ENCODE data around the gene DDX39A.
"Not testable (repeated sequence)": the region's sequence is repeated elsewhere in the genome, so short reads cannot be mapped to it uniquely, and the experiment has no call there.

Gene DDX39A
- total RNA-seq: 129 to 483 (median 307) reads per million in 9 experiments

DNA sequence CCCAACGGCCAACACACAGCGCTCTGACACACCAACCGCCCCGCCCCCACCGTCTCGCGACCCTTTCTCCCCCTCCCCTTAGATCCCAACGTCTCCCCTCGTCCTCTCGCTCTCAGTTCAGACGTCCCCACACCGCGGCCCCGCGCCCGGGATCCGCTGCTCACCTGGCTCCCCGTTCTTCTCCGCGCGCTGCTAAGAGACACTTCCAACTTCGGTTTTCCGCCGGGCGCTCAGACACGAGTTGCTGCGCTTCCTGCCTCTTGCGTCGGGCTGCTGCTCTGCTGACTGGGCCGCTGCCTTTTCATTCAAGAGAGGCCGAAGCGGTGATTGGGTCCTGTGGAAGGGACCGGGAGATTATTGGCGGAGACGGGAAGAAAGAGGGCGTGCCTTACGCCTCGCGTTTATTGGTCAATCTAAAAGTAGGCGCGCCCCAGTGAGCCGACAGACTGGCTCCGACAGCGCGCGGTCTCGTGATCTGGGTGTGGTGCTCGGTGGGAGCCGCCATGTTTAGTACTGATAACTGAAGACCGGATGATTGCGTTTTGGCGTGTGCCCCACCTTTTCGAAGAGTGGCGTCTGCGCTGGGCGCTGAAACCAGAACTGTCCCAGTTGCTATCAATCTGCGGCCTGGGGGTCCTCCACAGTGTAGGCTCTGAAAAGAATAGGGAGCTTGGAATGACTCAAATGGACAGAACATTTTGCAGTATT, at the start of gene DDX39A:
DDX39A (minus strand) TSS at position 236 of the 708 bp plus-strand sequence. CDS start 6,121 bp downstream, outside the sequence.
- Mint-ChIP-seq H3K36me3 (ENCODE audit: insufficient read depth) (peaks cover 58% of the 10 kb centered on the region), H3K4me1 (ENCODE audit: low read depth in 2 of 2) (peaks cover 27 to 28% of the 10 kb centered on the region in 2 donors), H3K4me3 (peak within 1 kb of the TSS; percentile 88 to 95), H3K9me3 (no peaks in the 10 kb centered on the region), H3K27me3 (no peaks in the 10 kb centered on the region), H3K27ac (peak within 1 kb of the TSS; percentile 95 to 99)
- DNase-seq (peak; percentile 94 to 95 (median 95)), ATAC-seq (replicated peaks) (peak; percentile 74)

DNA sequence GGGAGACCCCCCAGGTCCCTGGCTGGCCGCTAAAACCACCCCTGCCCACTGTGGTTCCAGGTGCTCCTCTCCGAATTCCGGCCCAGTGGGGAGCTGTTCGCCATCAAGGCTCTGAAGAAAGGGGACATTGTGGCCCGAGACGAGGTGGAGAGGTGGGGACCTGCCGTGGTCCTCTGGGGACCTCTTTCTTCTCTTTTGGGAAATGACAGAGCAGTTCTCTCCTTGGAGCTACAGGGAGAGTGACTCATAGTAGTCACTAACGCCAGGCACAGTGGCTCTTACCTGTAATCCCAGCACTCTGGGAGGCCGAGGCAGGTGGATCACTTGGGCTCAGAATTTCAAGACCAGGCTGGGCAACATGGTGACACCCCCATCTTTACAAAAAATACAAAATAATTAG, 48.7 kb upstream of the DDX39A start:
- DNase-seq (no peak), ATAC-seq (replicated peaks) (no peak)
- peak overlapping the region in 1 of 2 donors; percentile 53 for H3K27ac Mint-ChIP-seq
- H3K9me3 Mint-ChIP-seq: no peaks in the 10 kb centered on the region
- H3K27me3 Mint-ChIP-seq: peaks cover 5 to 7% of the 10 kb centered on the region in 2 donors
- peaks cover 75% of the 10 kb centered on the region for H3K36me3 Mint-ChIP-seq (ENCODE audit: insufficient read depth)
- peaks cover 6 to 9% of the 10 kb centered on the region in 2 donors for H3K4me1 Mint-ChIP-seq (ENCODE audit: low read depth in 2 of 2)
- no peak overlapping the region for H3K4me3 Mint-ChIP-seq

DNA sequence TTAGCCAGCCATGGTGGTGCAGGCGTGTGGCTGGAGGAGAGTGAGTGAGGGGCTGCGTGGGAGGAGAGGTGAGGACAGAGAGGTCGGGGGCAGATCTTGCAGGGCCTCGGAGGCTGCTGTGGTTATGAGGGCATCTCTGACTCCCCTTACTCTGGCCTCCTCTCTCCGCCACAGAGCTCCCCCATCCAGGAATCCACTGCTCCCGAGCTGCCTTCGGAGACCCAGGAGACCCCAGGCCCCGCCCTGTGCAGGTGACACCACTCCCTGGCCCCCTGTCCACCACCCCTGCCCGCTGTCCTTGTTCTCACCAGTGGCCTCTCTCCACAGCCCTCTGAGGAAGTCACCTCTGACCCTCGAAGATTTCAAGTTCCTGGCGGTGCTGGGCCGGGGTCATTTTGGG, 48.2 kb upstream of the DDX39A start:
- no peak overlapping the region for H3K27ac Mint-ChIP-seq
- no peak overlapping the region for H3K4me3 Mint-ChIP-seq
- no peak for ATAC-seq (replicated peaks)
- DNase-seq: no peak
- no peaks in the 10 kb centered on the region for H3K9me3 Mint-ChIP-seq
- H3K36me3 Mint-ChIP-seq (ENCODE audit: insufficient read depth): peaks cover 78% of the 10 kb centered on the region
- H3K27me3 Mint-ChIP-seq: peaks cover under 1 to 2% of the 10 kb centered on the region in 2 donors
- H3K4me1 Mint-ChIP-seq (ENCODE audit: low read depth in 2 of 2): peaks cover 2 to 7% of the 10 kb centered on the region in 2 donors

DNA sequence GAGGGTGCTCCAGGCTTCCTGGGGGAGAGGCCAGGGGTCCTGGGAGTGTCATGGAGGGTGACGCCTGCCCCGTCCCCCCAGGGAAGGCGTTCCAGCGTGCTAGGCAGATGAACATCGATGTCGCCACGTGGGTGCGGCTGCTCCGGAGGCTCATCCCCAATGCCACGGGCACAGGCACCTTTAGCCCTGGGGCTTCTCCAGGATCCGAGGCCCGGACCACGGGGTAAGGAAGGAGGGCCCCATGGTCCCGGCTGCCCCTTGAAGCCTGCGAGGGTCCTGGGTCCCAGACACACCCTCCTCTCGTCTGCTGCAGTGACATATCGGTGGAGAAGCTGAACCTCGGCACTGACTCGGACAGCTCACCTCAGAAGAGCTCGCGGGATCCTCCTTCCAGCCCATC, 44.6 kb upstream of the DDX39A start:
- DNase-seq (no peak), ATAC-seq (replicated peaks) (no peak)
- no peaks in the 10 kb centered on the region for H3K27me3 Mint-ChIP-seq
- no peaks in the 10 kb centered on the region for H3K9me3 Mint-ChIP-seq
- no peak overlapping the region for H3K27ac Mint-ChIP-seq
- H3K4me3 Mint-ChIP-seq: no peak overlapping the region
- H3K4me1 Mint-ChIP-seq (ENCODE audit: low read depth in 2 of 2): peaks cover 10 to 19% of the 10 kb centered on the region in 2 donors
- H3K36me3 Mint-ChIP-seq (ENCODE audit: insufficient read depth): peaks cover 88% of the 10 kb centered on the region

DNA sequence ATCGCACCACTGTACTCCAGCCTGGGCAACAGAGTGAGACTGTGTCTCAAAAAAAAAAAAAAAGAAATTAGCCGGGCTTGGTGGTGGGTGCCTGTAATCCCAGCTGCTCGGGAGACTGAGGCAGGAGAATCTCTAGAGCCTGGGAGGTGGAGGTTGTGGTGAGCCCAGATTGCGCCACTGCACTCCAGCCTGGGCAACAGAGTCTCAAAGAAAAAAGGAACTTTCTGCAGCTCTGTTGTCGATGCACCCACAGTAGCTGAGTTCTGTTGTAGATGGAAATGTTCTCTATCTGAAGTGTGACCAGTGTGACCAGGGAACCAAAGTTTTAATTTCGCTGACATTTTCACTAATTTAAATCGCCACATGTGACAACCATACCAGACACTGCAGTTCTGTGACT, 43.3 kb upstream of the DDX39A start:
- not testable (repeated sequence) for H3K9me3 Mint-ChIP-seq; ATAC-seq (replicated peaks); DNase-seq; H3K4me3 Mint-ChIP-seq; H3K27ac Mint-ChIP-seq; H3K27me3 Mint-ChIP-seq
- Mint-ChIP-seq H3K36me3 (ENCODE audit: insufficient read depth) (peaks cover 82% of the 10 kb centered on the region), H3K4me1 (ENCODE audit: low read depth in 2 of 2) (peaks cover 14 to 27% of the 10 kb centered on the region in 2 donors)

DNA sequence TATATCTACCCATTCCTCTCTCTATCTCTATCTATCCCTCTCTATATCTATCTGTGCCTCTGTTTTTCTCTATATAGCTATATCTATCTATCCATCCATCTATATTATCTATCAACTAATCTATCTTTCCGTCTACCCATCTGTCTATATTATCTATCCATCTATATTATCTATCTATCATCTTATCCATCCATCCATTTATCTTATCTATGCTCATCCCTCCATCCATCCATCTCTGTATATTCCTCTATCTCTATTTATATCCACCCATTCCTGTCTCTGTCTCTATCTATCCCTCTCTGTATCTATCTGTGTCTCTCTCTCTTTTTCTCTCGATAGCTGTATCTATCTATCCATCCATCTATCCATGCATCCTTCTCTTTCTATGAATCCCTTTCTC, 41.8 kb upstream of the DDX39A start:
- Mint-ChIP-seq H3K36me3 (ENCODE audit: insufficient read depth) (peaks cover 81% of the 10 kb centered on the region), H3K9me3 (no peaks in the 10 kb centered on the region), H3K27me3 (no peaks in the 10 kb centered on the region), H3K4me1 (ENCODE audit: low read depth in 2 of 2) (peaks cover 14 to 27% of the 10 kb centered on the region in 2 donors), H3K27ac (peak overlapping the region; percentile 3 to 36), H3K4me3 (no peak overlapping the region)
- ATAC-seq (replicated peaks) (no peak), DNase-seq (no peak)

DNA sequence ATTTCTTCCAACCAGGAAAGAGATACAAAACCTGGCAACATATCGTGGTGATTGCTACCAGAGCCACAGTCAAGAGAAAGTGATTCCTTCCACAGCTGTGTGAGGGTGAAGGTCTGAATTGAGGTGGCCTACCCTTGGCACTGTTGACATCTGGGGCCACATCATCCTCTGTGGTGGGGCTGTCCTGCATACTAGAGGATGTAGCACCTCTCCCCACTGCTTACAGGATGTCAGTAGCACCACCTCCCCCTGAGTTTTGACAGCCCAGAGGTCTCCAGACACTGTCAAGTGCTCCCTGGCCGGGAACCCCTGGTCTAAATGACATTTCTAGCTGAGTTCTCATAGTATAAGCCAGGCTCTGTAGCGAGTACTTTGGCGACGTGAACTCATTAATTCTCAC, 40.6 kb upstream of the DDX39A start:
- H3K27ac Mint-ChIP-seq: peak overlapping the region; percentile 36 to 86

DNA sequence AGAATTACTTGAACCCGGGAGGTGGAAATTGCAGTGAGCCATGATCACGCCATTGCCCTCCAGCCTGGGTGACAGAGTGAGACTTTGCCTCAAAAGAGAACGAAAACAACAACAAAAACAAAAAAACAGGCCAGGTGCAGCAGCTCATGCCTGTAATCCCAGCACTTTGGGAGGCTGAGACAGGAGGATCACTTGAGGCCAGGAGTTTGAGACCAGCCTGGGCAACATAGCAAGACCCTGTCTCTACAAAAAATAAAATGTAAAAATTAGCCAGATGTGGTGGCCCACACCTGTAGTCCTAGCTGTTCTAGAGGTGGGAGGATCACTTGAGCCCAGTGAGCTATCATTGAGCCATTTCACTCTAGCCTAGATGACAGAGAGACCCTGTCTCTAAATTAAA, 33.2 kb upstream of the DDX39A start:
- not testable (repeated sequence) for H3K4me3 Mint-ChIP-seq; DNase-seq; H3K27me3 Mint-ChIP-seq; ATAC-seq (replicated peaks); H3K9me3 Mint-ChIP-seq; H3K27ac Mint-ChIP-seq
- Mint-ChIP-seq H3K36me3 (ENCODE audit: insufficient read depth) (peaks cover 97% of the 10 kb centered on the region), H3K4me1 (ENCODE audit: low read depth in 2 of 2) (peaks cover 11 to 17% of the 10 kb centered on the region in 2 donors)

More for the DNA sequence above, 40.6 kb upstream of the DDX39A start:
- H3K36me3 Mint-ChIP-seq (ENCODE audit: insufficient read depth): peaks cover 81% of the 10 kb centered on the region
- peaks cover 14 to 27% of the 10 kb centered on the region in 2 donors for H3K4me1 Mint-ChIP-seq (ENCODE audit: low read depth in 2 of 2)
- H3K4me3 Mint-ChIP-seq: peak overlapping the region; percentile 42 to 51
- H3K27me3 Mint-ChIP-seq: no peaks in the 10 kb centered on the region
- ATAC-seq (replicated peaks) (peak; percentile 100), DNase-seq (peak; percentile 60 to 67 (median 63))
- no peaks in the 10 kb centered on the region for H3K9me3 Mint-ChIP-seq

DNA sequence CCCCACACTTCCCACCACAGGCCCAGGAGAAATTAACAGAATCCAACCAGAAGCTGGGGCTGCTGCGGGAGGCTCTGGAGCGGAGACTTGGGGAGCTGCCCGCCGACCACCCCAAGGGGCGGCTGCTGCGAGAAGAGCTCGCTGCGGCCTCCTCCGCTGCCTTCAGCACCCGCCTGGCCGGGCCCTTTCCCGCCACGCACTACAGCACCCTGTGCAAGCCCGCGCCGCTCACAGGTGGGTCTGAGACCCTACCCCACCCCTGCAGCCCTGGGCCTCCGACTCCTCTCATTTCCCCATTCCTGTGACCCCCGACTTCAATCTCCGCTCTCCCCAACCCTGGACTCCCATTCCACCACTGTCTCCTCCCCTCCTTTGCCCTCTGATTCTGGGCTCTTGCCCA, 31.7 kb upstream of the DDX39A start:
- Mint-ChIP-seq H3K27ac (peak overlapping the region in 1 of 2 donors; percentile 68), H3K36me3 (ENCODE audit: insufficient read depth) (peaks cover 98% of the 10 kb centered on the region)

DNA sequence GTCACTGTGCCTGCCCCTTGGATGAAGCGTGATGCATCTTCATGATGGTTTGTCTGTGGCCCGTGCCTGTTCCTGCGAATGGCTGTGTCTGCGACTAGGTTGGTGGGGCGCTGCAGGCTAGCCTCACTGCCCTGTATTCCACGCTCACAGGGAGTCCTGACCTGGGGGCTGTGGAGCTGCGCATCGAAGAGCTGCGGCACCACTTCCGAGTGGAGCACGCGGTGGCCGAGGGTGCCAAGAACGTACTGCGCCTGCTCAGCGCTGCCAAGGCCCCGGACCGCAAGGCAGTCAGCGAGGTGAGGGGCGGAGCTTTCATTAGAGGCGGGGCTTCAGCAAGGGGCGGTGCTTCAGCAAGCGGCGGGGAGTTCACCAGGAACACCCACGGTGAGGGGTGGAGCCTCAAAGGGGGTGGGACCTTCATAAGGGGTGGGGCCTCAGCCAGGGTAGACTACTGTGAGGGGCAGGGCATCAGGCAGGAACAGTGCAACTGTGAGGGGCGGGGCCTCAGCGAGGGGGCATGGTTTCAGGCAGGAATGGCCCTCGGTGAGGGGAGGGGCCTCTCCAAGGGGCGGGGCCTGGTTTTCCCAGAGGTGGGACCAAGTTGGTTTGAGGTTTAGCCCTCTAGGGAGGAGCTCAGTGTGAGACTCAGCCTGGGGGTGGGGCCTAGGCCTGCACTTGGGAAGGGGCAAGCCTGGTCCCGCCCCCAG, 31.2 kb upstream of the DDX39A start:
- peaks cover 98% of the 10 kb centered on the region for H3K36me3 Mint-ChIP-seq (ENCODE audit: insufficient read depth)
- H3K27ac Mint-ChIP-seq: peak overlapping the region in 1 of 2 donors; percentile 81

More for the DNA sequence above, 31.7 kb upstream of the DDX39A start:
- Mint-ChIP-seq H3K4me1 (ENCODE audit: low read depth in 2 of 2) (peaks cover 11 to 22% of the 10 kb centered on the region in 2 donors), H3K27me3 (no peaks in the 10 kb centered on the region), H3K9me3 (no peaks in the 10 kb centered on the region), H3K4me3 (no peak overlapping the region)
- ATAC-seq (replicated peaks) (no peak), DNase-seq (no peak)

DNA sequence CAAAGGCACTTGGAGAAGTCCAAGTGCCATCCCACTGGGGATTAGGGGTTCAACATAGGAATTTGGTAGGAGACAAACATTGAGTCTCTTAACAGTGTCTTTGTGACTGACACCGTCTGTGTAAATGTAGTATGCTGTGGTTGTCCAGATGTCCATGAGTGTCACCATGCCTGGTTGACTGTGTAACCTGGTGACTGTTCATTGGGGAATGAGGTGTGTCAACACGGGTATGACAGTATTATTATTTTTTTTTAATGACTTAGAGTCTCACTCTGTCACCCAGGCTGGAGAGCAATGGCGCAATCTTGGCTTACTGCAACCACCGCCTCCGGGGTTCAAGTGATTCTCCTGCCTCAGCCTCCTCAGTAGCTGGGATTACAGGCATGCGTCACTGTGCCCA, 30.2 kb upstream of the DDX39A start:
- ATAC-seq (replicated peaks) (no peak), DNase-seq (no peak)
- H3K36me3 Mint-ChIP-seq (ENCODE audit: insufficient read depth): peaks cover 98% of the 10 kb centered on the region
- H3K27ac Mint-ChIP-seq: peak overlapping the region in 1 of 2 donors; percentile 81
- H3K4me1 Mint-ChIP-seq (ENCODE audit: low read depth in 2 of 2): peaks cover 14 to 26% of the 10 kb centered on the region in 2 donors
- no peaks in the 10 kb centered on the region for H3K27me3 Mint-ChIP-seq
- no peak overlapping the region for H3K4me3 Mint-ChIP-seq
- H3K9me3 Mint-ChIP-seq: no peaks in the 10 kb centered on the region

More for the DNA sequence above, 31.2 kb upstream of the DDX39A start:
- H3K9me3 Mint-ChIP-seq: no peaks in the 10 kb centered on the region
- peaks cover 11 to 22% of the 10 kb centered on the region in 2 donors for H3K4me1 Mint-ChIP-seq (ENCODE audit: low read depth in 2 of 2)
- peak; percentile 37 to 49 (median 38) for DNase-seq
- ATAC-seq (replicated peaks): peak; percentile 86
- no peaks in the 10 kb centered on the region for H3K27me3 Mint-ChIP-seq
- H3K4me3 Mint-ChIP-seq: no peak overlapping the region

DNA sequence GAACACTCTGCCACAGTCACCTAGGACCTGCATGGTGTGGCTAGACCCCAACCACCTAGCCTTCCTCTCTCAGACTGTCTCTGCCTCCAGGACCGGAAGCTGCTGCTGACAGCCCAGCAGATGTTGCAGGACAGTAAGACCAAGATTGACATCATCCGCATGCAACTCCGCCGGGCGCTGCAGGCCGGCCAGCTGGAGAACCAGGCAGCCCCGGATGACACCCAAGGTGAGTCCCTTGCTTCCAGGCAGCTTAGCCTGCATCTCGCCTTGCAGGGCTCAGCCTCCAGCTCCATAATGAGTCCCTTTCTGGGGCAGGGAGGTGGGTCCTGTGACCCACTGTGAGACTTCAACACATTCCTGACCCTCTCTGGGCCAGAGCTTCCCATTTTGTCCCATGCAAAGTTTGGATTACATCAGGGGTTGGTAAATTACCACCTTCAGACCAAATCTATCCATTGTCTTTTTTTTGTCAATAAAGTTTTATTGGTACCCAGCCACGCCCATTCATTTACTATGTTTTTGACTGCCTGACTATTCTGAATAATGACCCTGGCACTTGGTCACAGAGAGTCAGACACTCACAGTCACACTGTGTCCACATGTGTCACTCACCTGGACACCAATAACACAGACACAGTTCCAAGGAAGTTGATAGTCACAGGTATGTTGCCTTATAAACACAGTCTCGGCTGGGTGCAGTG, 27.3 kb upstream of the DDX39A start:
- Mint-ChIP-seq H3K27me3 (no peaks in the 10 kb centered on the region), H3K9me3 (no peaks in the 10 kb centered on the region), H3K36me3 (ENCODE audit: insufficient read depth) (peaks cover 93% of the 10 kb centered on the region), H3K27ac (peak overlapping the region; percentile 25 to 51), H3K4me3 (no peak overlapping the region), H3K4me1 (ENCODE audit: low read depth in 2 of 2) (peaks cover 24 to 29% of the 10 kb centered on the region in 2 donors)
- DNase-seq (no peak), ATAC-seq (replicated peaks) (no peak)

DNA sequence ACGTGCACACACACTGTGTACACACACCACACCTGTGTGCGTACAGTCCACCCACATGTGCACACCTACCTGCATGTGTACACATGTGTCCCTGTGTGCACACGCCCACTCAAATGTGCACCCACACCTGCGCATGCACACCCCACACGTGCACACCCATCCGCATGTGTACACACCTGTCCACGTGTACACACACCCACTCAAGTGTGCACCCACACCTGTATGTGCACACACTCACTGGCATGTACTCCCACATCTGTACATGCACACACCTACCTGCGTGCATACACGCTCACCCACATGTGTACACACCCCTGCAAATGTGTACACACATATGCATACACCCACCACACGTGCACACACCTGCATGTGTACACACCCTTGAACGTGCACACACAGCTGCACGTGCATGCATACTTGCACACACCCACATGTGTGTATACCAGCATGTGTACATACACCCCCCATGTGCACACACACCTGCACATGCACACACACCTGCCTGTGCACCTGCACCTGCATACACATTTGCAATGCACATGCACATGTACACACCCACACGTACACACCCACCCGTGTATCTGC, 24.6 kb upstream of the DDX39A start:
- no peaks in the 10 kb centered on the region for H3K27me3 Mint-ChIP-seq
- H3K4me3 Mint-ChIP-seq: no peak overlapping the region
- peaks cover 31 to 33% of the 10 kb centered on the region in 2 donors for H3K4me1 Mint-ChIP-seq (ENCODE audit: low read depth in 2 of 2)
- H3K9me3 Mint-ChIP-seq: no peaks in the 10 kb centered on the region
- ATAC-seq (replicated peaks): no peak
- no peak for DNase-seq
- peaks cover 88% of the 10 kb centered on the region for H3K36me3 Mint-ChIP-seq (ENCODE audit: insufficient read depth)
- H3K27ac Mint-ChIP-seq: no peak overlapping the region

All from effector memory CD8-positive, alpha-beta T cell (primary cell).